ENCODE results near the gene FAU. TPM values are rescaled to one million over a fixed set of nuclear protein-coding genes. Genes with fewer than 3 reads are reported as not detected.

The FAU gene
- 1,000 to 10,000 TPM; 1,282 to 1,325 TPM for total RNA-seq

DNA sequence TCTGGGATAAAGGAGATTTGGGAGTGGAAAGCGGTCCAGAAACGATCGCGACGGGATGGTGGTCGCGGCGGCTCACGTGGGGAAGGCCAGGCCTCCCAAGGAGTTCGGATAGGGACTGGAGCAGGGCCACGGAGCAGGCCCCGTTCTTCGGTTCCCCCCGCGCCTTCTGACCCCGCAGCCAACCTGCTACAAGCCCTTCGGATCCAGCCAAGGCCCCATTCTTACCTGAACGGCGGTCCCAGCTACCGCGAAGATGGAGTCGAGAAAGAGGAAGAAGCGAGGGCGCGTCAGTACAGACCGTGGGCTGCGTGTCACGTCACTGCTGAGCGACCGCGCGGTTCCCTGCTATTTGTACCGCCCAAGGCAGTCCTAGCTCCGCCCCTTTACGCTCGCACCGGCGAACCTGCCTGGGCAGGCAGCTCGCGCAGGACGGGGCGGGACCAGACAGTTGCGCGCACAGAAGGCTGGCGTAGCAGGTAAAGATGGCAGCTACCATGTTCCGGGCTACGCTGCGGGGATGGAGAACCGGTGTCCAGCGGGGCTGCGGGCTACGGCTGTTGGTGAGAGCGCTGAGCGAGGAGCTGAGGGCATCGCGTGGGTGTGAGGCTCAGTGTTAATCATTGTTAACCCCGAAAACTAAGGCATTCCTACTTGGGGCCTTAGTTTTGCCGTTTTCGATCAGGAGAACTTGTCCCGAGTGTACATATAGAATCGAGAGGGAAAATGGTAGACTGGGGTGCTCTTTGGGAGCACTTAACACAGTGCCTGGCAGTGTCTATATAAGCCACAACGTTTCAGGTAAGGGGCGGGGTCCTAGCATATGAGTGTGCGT is at the start of gene FAU, which contains the start of gene MRPL49:
Gene FAU, minus strand, starts transcription at position 270 of the 832 bp plus-strand sequence. CDS start 321 bp downstream, outside the sequence.
Gene MRPL49, plus strand, starts transcription at position 457 of the 832 bp plus-strand sequence. Its CDS starts 26 bp downstream, at position 483.

DNA sequence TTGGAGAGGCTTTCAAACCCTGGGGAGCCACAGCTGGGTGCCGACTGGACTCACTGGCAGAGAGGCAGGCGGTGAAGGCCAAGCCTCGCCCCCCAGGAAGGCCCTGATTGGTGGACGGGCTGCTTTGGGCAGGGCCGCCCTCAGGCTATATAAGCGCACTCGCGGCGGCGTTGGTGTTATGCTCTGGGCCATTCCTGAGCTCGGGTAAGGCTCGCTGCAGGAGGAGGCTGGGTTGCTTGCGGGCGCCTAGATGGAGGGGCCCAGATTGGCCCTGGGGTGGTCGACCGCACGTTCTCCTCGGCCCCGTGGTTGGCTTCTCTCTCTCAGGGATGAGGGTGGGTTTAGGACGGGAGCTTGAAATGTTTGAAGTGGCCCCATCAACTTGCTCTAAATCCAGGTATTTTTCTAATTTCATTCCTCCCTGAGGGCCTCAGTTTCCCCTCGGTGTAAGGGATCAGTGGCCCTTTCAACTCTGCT is 48.2 kb upstream of the FAU start, which contains the start of gene SPDYC:
Gene SPDYC, plus strand, starts transcription at position 176 of the 477 bp plus-strand sequence. CDS start 1,125 bp downstream, outside the sequence.

DNA sequence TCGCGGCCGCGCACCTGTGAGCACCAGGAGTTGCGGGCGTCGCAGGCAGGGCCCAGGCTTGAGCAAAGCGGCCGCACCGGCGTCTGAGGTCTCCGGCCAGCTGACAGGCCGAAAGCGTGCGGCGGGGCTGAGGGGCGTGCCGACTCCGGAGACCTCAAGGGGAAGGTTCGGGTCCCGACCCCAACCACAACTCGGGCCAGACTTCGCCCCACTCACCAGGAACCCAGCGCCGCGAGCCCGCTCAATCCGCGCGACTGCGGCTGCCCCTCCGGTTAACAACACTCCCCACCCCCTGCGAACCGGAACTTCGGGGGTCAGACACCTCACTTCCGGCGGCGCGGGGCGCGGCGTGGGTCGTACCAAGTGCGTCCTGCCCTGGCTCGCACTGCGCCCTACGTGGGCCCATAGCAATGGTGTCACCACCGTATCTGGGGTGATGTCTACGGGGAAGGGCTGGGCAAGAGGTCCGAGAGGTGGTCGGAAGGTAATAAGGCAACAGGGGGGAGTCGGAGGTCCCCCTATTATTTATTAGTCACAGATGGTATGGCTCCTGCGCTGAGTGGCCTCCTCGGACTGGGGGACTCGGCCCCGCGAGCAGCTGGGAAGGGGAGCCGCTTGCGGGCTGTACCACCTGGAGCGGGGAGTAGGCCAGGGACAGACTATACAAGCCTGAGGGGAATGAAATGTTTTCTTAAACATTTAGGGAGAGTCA is 12.5 kb upstream of the FAU start, which contains the start of gene SYVN1:
Gene SYVN1, minus strand, starts transcription at position 280 of the 712 bp plus-strand sequence. CDS start 918 bp downstream, outside the sequence.

DNA sequence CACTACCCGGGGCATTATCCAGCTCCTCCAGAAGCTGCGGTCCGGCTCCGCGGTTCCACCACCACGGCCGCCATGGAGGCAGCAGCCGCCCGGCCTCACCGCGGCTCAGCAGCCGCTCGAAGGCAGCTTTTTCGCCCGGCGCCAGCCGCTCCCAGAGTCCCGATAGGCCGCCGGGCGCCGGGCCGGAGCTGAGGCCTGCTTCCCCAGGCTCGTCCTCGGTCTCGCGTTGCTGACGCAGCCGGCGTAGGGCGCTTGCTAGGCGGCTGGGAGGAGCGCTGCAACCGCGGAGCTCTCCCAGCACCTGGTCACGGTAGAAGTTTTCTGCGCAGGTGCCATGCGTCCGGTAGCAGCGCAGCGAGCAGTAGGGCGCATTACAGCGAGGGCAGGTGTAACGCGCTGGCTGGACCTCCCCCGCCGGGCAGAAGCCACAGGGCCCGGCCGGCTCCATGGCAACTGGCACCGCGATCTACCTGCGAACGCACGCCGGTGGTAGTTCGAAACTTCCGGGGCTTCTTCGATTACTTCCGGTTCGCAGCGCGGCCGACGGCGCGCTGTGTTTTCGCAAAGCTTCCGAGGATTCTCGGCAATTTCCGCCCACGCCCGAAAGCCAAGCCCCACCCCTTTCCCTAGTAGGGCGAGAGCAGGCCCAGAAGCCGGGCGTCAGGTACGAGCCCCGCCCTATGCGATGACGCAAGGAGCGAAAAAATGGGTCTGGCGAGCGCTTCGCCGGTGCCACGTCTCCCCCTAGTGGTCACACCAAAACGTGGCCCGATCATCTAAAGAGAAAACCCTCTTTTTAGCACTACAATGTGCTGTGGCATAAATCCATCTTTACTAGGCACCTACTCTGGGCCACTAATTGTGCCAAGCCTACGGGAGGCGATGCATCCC is 4.5 kb downstream of the FAU start, which contains the start of gene ZNHIT2:
Gene ZNHIT2, minus strand, starts transcription at position 496 of the 891 bp plus-strand sequence. Its CDS starts 48 bp downstream, at position 448.

DNA sequence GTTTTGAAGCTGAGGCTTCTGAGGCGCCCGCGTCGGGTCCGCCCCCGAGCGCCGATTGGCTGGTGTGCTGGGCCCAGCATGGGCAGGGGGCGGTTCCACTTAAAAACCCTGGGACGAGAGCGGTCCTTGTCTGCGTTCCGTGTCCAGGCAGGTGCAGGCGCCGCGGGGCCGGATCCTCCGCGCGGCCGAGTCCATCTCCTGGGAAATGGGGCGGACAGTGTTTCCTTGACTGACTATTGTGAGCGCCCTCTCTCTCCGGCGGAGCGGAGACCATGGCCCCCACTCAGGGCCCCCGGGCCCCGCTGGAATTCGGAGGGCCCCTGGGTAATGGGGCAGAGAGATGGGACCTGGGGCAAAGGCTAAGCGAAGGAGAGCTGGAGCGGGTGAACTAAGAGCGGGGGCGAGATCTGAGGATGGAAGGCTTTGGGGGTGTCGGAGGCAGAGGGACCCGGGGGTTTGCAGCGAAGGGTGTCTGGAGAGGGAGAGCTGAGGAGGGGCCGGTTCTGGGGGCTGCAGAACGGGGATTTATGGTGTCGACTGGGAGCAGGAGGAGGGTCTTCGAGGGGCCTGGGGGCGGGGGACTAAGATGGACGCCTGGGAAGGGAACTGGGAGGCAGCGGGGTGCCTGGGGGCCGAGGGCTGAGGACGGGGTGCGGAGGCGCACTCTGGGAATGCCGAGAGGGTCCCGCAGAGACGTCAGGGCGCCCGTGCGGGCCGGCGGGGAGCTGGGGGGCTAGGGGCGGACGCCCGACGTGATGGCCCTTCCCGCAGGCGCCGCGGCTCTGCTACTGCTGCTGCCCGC is 10.0 kb downstream of the FAU start, which contains the start of gene TM7SF2:
Gene TM7SF2, plus strand, starts transcription at position 129 of the 802 bp plus-strand sequence. Its CDS starts 144 bp downstream, at position 273.

DNA sequence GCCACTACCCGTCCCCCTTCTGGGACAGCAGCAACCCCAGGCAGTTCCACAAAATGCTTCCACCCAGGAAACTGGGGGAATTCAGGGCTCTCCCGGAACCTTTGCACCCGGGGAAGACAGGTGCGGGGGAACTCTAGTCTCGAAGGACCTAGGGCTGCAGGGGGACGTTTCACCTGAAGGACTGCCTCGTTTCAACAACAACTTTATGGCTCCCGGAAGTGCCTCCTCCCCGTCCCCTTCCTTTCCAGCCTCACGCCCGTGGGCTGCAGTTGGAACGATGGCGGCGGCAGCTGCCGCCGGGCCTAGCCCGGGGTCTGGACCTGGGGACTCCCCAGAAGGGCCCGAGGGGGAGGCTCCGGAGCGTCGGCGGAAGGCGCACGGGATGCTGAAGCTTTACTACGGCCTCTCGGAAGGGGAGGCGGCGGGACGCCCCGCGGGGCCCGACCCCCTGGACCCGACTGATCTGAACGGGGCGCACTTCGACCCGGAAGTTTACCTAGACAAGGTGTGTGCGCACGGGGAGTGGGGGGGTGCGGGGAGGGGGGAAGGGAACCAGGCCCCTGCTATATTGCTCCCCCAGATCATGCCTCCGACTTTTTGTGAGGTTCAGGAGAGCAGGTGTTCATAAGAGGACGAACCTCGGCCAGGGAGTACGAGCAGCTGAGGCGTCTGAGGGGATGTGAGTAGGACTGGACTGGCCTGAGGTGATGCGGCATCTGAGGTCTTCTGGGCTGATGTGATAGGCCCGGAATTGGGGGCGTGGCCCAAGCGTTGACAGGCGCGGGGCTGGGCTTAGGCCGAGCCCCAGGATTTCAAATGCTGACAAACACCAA is 25.7 kb downstream of the FAU start, which contains the start of gene VPS51:
Gene VPS51, plus strand, starts transcription at position 241 of the 833 bp plus-strand sequence. Its CDS starts 37 bp downstream, at position 278.

DNA sequence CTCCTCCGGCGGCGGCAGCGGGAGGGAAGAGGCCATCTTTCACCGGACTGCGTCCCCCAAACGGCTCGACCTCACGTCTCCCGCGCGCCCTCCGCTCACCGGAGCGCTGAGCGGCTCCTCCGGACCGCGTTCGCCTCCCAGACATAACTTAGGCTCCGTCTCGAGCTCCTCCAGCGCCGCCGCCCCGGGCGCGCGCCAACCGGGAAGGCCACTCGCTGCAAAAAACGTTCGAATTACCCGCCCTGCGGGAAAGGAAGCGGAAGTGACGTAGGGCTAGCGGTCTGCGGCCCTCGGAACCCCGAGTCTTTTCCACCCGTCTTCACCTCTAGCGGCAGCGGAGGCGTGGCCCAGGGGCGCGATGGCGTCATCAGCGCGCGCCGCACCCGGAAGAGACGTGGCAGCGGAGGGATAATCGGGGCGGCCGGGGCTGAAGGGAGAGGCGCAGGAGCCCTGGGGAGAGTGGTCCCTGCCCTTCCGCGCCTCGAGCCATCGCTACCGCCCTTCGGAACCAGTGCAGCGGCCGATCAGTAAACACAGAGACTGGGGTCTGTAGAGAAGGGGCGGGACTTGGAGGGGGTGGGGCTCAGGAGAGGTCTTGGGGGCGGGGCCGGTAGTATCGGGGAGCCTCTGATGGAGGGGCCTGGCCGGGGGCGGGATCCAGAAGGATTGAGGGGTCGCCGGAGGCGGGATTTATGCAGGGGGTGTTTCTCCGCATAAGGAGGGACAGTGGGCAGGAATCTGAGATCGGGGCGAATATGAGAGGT is 37.9 kb downstream of the FAU start, which contains the start of the genes CDCA5 and ZFPL1:
Gene CDCA5, minus strand, starts transcription at position 207 of the 764 bp plus-strand sequence. Its CDS starts 62 bp downstream, at position 145.
Gene ZFPL1, plus strand, starts transcription at position 389 of the 764 bp plus-strand sequence. CDS start 477 bp downstream, outside the sequence.

Small RNA genes within 50 kb of the gene (microRNA-seq; reads per million reads assigned to microRNA genes)
- gene MIR6751 (ENCODE audit: borderline microRNAs expressed, borderline replicate concordance), result not detected

Other genes starting within 250 kb of the FAU start
- gene EHD1, start 243.5 kb downstream of the FAU start, total RNA-seq, result 100 to 1,000 TPM; 114 to 120 TPM
- 10 to 100 TPM; 31.0 to 32.6 TPM for gene ATG2A, start 204.9 kb downstream of the FAU start, total RNA-seq
- gene PPP2R5B, start 197.4 kb downstream of the FAU start, total RNA-seq, result 10 to 100 TPM; 19.8 to 20.3 TPM
- not detected for gene GPHA2, start 186.2 kb downstream of the FAU start, total RNA-seq
- gene MAJIN, start 150.0 kb downstream of the FAU start, total RNA-seq, result under 1 TPM; 0.20 to 0.36 TPM
- gene BATF2, start 125.2 kb downstream of the FAU start, total RNA-seq, result under 1 TPM in 1 of 2 experiments, not detected in 1; 0.19 TPM
- 10 to 100 TPM; 49.1 to 54.1 TPM for gene ARL2, start 108.0 kb downstream of the FAU start, total RNA-seq
- 10 to 100 TPM; 25.9 to 27.5 TPM for gene SNX15, start 94.7 kb downstream of the FAU start, total RNA-seq
- gene SAC3D1, start 80.9 kb downstream of the FAU start, total RNA-seq, result 10 to 100 TPM; 29.0 to 29.6 TPM
- gene NAALADL1, start 63.6 kb downstream of the FAU start, total RNA-seq, result 10 to 100 TPM; 11.8 to 12.4 TPM
- 10 to 100 TPM; 72.9 to 77.5 TPM for gene CDCA5, start 38.1 kb downstream of the FAU start, total RNA-seq
- gene ZFPL1, start 37.9 kb downstream of the FAU start, total RNA-seq, result 10 to 100 TPM; 26.6 to 27.5 TPM
- gene VPS51, start 25.9 kb downstream of the FAU start, total RNA-seq, result 100 to 1,000 TPM; 167 to 172 TPM
- 10 to 100 TPM; 27.8 to 28.5 TPM for gene TM7SF2, start 10.3 kb downstream of the FAU start, total RNA-seq
- gene ZNHIT2, start 4.4 kb downstream of the FAU start, total RNA-seq, result 1 to 10 TPM; 7.7 to 9.4 TPM
- 10 to 100 TPM; 40.9 to 42.2 TPM for gene MRPL49, start 187 bp upstream of the FAU start, total RNA-seq
- gene SYVN1, start 12.4 kb upstream of the FAU start, total RNA-seq, result 10 to 100 TPM; 39.2 to 43.4 TPM
- not detected for gene SPDYC, start 48.1 kb upstream of the FAU start, total RNA-seq
- gene CAPN1, start 59.8 kb upstream of the FAU start, total RNA-seq, result 100 to 1,000 TPM; 161 to 168 TPM
- 10 to 100 TPM; 35.9 to 37.6 TPM for gene POLA2, start 139.8 kb upstream of the FAU start, total RNA-seq
- gene CDC42EP2, start 192.7 kb upstream of the FAU start, total RNA-seq, result under 1 TPM in 1 of 2 experiments, not detected in 1; 0.48 TPM
- 10 to 100 TPM; 61.1 to 61.9 TPM for gene DPF2, start 211.7 kb upstream of the FAU start, total RNA-seq
- gene TIGD3, start 232.6 kb upstream of the FAU start, total RNA-seq, result under 1 TPM; 0.75 to 0.81 TPM